ENCODE data around the gene GALNT10.

GALNT10 gene

GRCh38 chr5:154179846-154180710 lies 10.5 kb upstream of the GALNT10 start:
- peak; percentile 68 for DNase-seq (ENCODE audit: low spot score)

DNA sequence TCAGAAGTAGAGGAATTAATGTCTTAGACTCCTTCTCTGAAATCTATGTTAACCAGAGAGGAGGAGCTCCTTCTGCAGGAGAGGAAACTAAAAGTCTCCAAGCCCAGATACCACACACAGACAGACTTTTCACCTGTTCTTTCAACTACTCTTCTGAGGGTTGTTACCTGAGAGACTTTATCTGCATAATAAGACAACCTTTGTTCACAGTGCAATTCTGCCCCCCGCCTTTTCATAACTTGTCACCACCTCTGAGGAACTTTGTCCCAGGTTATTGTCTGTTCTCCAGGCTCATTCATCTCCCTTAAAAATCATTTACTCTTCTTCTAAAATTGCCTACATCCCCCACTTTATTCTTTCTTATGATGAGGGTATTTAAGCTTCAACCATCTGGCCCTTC lies 9.4 kb upstream of the GALNT10 start:
- no peak for DNase-seq (ENCODE audit: low spot score)

DNA sequence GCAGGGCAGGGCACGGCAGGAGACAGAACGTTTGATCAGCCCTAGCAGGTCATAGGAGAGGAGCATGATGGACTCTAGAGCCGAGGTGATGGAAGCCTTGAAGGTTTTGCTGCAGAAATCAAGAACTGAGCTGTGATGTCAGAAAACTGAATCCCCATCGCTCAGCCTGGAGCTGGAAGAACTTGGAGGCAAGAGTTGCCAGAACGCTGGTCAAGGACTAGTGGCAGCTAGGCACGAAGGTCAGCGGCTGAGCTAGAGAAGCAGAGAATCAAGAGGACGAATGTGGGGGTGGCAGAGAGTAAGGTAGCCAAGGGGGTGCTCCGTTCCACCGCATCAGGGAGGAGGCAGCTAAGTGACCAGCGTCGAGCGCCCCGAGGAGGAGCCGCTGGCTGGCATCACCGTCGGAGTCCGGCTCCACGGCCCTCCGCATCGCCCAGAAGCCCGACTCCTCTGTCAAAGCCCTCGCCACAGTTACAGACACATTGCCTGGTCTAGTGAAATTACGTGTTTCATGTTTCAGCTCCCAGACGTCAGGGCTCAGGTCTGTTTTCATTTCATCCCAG lies 1.2 kb upstream of the GALNT10 start:
- no peak for DNase-seq (ENCODE audit: low spot score)

GRCh38 chr5:154189819-154190594 lies 526 bp upstream of the GALNT10 start:
- DNase-seq (ENCODE audit: low spot score): peak; percentile 85

GRCh38 chr5:154191467-154192261 lies 1.1 kb downstream of the GALNT10 start:
- DNase-seq (ENCODE audit: low spot score): peak; percentile 9

DNA sequence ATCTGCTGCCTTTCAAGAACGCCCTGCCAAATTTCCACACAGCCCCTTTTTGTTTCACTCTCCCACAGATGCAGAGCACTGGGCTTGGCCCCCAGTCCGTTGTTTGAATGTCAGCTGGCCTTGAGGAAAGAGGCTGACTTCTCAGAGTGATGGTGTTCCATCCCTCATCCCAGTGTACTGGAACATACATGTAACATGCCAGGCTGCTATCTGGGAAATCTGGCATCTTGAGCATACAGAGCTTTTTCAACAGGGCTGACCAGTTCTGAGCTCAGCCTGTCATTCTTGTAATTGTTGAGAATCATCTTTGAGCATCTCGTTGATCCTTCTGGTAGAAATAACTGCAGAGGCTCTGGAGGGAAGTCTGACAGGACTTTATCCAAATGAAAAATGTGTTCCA lies 2.8 kb downstream of the GALNT10 start:
- DNase-seq (ENCODE audit: low spot score): no peak

DNA sequence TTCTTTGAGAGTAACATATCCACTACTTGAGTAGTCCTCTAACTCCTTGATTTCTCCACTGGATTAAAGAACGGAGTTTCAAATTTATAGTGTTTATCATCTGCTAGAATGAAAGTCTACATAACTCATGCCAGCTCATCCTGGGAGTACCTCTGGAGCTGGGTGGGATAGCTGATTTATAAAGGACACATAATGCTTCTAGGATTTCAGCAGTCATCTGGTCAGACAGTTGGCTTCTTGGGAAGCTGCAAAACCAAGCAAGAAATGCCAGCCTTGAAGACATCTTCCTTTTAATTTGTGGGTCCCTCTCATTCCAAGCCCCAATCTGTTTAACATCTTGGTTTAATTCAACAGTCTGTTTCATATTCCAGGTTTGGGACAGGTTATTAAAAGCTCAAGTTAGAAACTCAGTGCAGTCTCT lies 3.2 kb downstream of the GALNT10 start:
- DNase-seq (ENCODE audit: low spot score): no peak

DNA sequence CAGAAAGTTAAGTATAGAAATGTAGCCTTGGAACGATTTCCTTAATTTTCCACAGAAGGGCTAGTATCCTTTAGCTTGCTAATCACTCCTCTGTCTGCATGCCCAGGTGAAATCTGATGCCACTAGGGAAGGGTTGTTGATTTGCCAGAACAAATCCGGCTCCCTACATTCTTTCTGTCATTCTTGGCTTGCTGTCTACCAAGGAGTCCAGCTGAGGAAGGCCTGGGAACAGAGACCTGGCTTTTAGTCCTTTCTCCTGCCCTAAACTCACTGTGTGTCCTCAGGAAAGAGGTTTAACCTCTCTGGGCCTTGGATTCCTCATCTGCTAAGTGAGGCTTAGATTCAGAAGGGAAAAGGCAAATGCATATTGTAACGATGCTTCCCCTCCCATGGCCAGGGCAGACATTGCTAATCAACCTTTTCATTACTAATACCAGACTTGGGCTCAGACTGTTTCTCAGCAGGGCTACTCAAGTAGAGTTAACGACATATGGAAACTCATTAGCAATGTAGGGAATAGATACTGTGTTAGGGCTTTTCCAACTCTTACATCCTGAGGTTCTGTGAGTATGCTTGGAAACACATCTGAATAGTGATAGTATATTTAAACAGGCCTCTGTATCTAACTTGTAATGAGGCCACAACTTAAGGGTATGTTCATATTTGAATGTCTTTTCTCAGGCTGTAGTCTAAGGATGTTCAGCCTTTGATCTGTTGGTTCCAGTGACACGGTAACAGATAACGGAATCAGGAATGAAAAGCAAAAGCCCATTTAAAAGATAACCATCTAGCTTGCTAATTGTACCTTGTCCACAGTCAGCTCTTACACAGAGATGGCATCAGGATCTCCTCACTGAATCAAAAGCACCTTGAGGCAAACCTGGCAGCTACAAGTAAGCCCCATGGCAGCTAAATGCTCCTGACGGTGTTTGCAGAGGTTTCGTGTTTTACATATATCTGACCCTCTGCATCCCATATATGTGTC lies 4.1 kb downstream of the GALNT10 start:
- DNase-seq (ENCODE audit: low spot score): peak; percentile 25

DNA sequence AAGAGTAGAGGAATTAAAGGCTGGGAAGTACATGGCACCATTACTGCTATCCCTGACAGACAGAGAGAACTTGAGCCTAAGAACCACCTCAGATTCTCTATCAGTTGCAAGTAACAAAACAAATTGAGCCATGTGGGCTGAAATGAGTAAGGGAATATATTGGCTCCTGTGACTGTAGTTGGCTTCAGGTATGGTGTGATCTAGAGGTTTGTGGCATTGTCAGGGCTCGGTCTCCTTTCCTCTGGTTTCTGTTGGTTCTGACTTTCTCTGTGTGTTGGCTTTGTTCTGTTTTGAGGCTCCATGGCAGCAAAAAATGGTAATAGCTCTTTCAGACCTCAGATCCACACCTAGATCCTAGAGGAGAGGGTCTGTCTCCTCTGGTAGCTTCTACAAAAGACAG lies 5.7 kb downstream of the GALNT10 start:
- no peak for DNase-seq (ENCODE audit: low spot score)

DNA sequence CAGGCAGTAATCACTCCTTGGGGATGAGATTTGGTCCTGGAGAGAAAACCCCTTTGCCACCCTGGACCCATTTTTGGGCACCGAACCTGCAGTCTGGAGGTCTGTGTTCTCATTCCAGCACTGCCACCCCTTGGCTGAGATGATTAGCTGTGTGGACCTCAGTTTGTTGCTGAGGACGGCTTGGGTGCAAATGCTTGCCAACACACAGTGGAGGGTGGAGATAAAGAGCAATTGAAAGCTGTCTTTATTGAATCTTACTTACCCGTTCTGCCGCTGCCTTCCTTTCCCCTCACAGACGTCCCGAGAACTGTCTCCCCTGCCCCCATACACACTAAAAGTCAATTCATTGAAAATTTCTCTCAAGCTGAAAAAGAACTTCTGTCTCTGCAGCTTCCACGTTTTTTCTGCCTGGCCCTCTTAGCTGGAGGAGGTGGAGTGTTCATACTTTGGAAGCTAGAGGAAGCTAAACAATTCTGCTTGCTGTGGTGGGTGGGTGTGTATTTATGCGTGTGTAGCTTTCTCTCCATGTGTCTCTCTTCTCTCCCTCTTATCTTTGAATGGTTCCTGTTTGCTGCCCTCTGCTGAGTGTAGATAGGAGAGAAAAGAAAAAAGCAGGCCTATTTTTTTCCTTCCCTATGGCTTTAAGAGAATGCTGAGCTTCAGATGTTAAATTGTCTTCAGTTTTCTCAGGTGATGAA lies 6.6 kb downstream of the GALNT10 start:
- DNase-seq (ENCODE audit: low spot score): peak; percentile 16

GRCh38 chr5:154197801-154198491 lies 7.4 kb downstream of the GALNT10 start:
- peak; percentile 92 for DNase-seq (ENCODE audit: low spot score)

GRCh38 chr5:154198611-154199230 lies 8.2 kb downstream of the GALNT10 start:
- peak; percentile 92 for DNase-seq (ENCODE audit: low spot score)

DNA sequence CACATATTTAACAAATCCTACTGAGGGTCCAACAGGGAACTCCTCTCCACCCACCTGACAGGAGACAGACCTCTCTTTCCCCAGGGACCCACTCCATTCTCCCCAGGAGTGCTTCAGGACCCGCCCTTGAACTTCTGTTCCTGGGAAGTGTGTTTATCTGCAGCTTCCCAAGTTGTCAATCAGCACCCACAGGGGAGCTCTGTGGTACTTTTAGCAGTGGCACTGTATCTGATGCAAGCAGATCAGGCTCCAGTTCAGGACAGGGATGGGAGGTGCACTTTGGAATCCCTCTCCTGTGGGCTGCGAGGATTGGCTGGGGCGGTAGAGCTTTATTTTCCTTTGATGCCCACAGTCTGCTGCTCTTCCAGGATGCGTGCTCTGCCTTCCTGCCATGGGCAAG lies 8.7 kb downstream of the GALNT10 start:
- no peak for DNase-seq (ENCODE audit: low spot score)

DNA sequence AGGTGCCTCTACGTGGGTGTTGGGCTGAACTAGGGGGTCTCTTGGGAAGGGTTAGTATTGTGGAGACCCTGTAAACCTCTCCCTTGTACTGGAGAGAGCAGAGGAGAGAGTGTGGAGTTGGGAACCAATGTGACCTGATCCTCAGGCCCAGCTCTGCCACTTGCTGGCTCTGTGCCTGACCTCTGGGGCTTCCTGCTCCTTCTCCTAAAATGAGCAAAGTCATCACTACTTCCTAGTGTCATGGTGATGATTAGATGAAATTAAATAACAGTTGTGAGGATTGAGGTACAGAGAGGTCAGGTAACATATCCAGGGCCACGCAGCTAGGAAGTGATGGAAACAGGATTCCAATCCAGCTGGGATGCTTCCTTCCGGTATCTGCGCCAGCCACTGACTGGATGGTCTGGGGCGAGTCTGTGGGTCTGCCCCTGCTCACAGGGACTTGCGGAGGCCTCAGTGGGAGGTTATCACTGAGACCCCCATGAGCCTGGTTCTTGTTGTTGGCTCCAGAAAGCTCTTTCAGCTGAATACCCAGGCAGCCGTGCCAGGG lies 9.2 kb downstream of the GALNT10 start:
- no peak for DNase-seq (ENCODE audit: low spot score)

GRCh38 chr5:154200221-154200620 lies 9.7 kb downstream of the GALNT10 start:
- no peak for DNase-seq (ENCODE audit: low spot score)

GRCh38 chr5:154201108-154201769 lies 10.7 kb downstream of the GALNT10 start:
- DNase-seq (ENCODE audit: low spot score): no peak

- DNase-seq (ENCODE audit: low spot score): no peak
Measured at GRCh38 chr5:154202379-154203260, 12.1 kb downstream of the GALNT10 start.
